IPS-15b (cell line): Measurements from ENCODE around the gene RIPOR3.
A peak's percentile ranks its signal among the peaks of the same experiment; 100 is the strongest.

ENCODE experiments used
- H3K27me3 ChIP-seq: one replicate; pipeline ENCODE4 v1.6.1; 2013; ENCODE audit warnings: low read length; ENCODE audit not compliant: control insufficient read depth, insufficient read depth
- H3K36me3 ChIP-seq: one replicate; pipeline ENCODE4 v1.6.1; 2013; ENCODE audit warnings: low read length; ENCODE audit not compliant: control insufficient read depth, insufficient read depth
- H3K4me1 ChIP-seq: one replicate; pipeline ENCODE4 v1.6.1; 2013; ENCODE audit warnings: mild to moderate bottlenecking, low read length; ENCODE audit not compliant: control insufficient read depth, insufficient read depth
- H3K4me3 ChIP-seq: one replicate; pipeline ENCODE4 v1.5.1; 2013; ENCODE audit warnings: low read depth, low read length
- H3K9ac ChIP-seq: one replicate; pipeline ENCODE4 v1.6.1; 2013; ENCODE audit warnings: low read depth, mild to moderate bottlenecking, low read length
- H3K9me3 ChIP-seq: one replicate; pipeline ENCODE4 v1.6.1; 2013; ENCODE audit warnings: mild to moderate bottlenecking, low read length; ENCODE audit not compliant: control insufficient read depth, insufficient read depth

RIPOR3 gene

GRCh38 chr20:50729901-50730764, 38.8 kb upstream of the RIPOR3 start:
- Histone ChIP-seq H3K36me3 (no peaks in the 10 kb centered on the region), H3K4me1 (no peaks in the 10 kb centered on the region), H3K9me3 (no peaks in the 10 kb centered on the region), H3K4me3 (peak overlapping the region; percentile 77), H3K27me3 (no peaks in the 10 kb centered on the region), H3K9ac (peak overlapping the region; percentile 29)

GRCh38 chr20:50728981-50729874, 37.9 kb upstream of the RIPOR3 start:
- Histone ChIP-seq H3K36me3 (no peaks in the 10 kb centered on the region), H3K4me1 (peaks cover 3% of the 10 kb centered on the region), H3K9ac (no peak overlapping the region), H3K4me3 (no peak overlapping the region), H3K27me3 (no peaks in the 10 kb centered on the region), H3K9me3 (no peaks in the 10 kb centered on the region)

- Histone ChIP-seq H3K27me3 (no peaks in the 10 kb centered on the region), H3K36me3 (no peaks in the 10 kb centered on the region), H3K4me1 (peaks cover 3% of the 10 kb centered on the region), H3K4me3 (no peak overlapping the region), H3K9me3 (no peaks in the 10 kb centered on the region), H3K9ac (no peak overlapping the region)
Measured at GRCh38 chr20:50728486-50728980, 37.2 kb upstream of the RIPOR3 start.

GRCh38 chr20:50727792-50728485, 36.6 kb upstream of the RIPOR3 start:
- Histone ChIP-seq H3K9me3 (no peaks in the 10 kb centered on the region), H3K9ac (peak overlapping the region; percentile 29), H3K4me1 (peaks cover 3% of the 10 kb centered on the region), H3K27me3 (no peaks in the 10 kb centered on the region), H3K36me3 (no peaks in the 10 kb centered on the region), H3K4me3 (no peak overlapping the region)

- Histone ChIP-seq H3K9ac (no peak overlapping the region), H3K36me3 (no peaks in the 10 kb centered on the region), H3K27me3 (no peaks in the 10 kb centered on the region), H3K4me1 (peaks cover 3% of the 10 kb centered on the region), H3K9me3 (no peaks in the 10 kb centered on the region), H3K4me3 (no peak overlapping the region)
Measured at GRCh38 chr20:50726955-50727791, 35.8 kb upstream of the RIPOR3 start.

GRCh38 chr20:50725724-50726005, 34.3 kb upstream of the RIPOR3 start:
- peaks cover 3% of the 10 kb centered on the region for H3K4me1 ChIP-seq

GRCh38 chr20:50724851-50725723, 33.7 kb upstream of the RIPOR3 start:
- Histone ChIP-seq H3K4me1 (peaks cover 3% of the 10 kb centered on the region), H3K36me3 (no peaks in the 10 kb centered on the region), H3K4me3 (no peak overlapping the region), H3K9me3 (no peaks in the 10 kb centered on the region), H3K27me3 (no peaks in the 10 kb centered on the region), H3K9ac (peak overlapping the region; percentile 8)

More at GRCh38 chr20:50725724-50726005, 34.3 kb upstream of the RIPOR3 start:
- no peaks in the 10 kb centered on the region for H3K27me3 ChIP-seq
- no peaks in the 10 kb centered on the region for H3K9me3 ChIP-seq
- H3K4me3 ChIP-seq = no peak overlapping the region
- no peaks in the 10 kb centered on the region for H3K36me3 ChIP-seq
- no peak overlapping the region for H3K9ac ChIP-seq

- Histone ChIP-seq H3K4me3 (no peak overlapping the region), H3K9ac (no peak overlapping the region), H3K4me1 (peaks cover 3% of the 10 kb centered on the region), H3K9me3 (no peaks in the 10 kb centered on the region), H3K27me3 (no peaks in the 10 kb centered on the region), H3K36me3 (no peaks in the 10 kb centered on the region)
Measured at GRCh38 chr20:50724112-50724725, 32.9 kb upstream of the RIPOR3 start.

GRCh38 chr20:50723672-50724071, 32.3 kb upstream of the RIPOR3 start:
- Histone ChIP-seq H3K9me3 (no peaks in the 10 kb centered on the region), H3K36me3 (no peaks in the 10 kb centered on the region), H3K4me3 (no peak overlapping the region), H3K9ac (no peak overlapping the region), H3K27me3 (no peaks in the 10 kb centered on the region), H3K4me1 (peaks cover 3% of the 10 kb centered on the region)
